Measurements from ENCODE around the gene WNT4.

DNA sequence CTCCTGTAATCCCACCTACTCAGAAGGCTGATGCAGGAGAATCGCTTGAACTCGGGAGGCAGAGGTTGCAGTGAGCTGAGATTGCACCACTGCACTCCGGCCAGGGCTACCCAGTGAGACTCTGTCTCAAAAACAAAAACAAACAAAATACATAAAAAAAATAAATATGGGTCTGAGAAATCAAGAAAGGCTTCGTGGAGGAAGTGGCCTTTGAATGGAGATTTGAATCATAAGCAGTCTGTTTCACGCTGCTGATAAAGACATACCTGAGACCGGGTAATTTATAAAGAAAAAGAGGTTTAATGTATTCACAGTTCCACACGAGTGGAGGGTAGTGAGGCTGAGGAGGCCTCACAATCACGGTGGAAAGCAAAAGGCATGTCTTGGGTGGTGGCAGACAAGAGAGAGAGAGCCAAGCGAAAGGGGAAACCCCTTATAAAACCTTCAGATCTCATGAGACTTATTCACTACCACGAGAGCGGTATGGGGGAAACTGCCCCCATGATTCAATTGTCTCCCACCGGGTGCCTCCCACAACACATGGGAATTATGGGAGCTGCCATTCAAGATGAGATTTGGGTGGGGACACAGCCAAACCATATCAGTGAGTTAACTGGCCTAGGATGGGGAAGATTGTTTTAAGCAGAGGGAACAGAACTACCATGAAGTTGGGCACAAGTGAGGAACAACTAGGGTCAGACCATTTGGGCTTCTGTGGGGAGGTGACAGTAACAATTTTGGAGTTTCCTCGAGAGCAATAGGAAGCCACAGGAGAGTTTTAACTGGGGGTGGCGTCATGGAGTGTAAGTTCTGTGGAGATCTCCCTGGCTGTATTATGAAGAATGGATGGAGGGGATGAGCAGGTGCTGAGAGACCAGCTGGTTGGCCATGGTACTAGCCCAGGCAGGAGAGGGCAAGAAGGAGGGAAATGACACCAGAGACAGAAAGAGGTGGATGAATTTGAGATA, 22.2 kb upstream of the WNT4 start:
- TF ChIP-seq CTCF (IDR thresholded peaks at IDR 0.05) (no peak), EP300 (IDR thresholded peaks at IDR 0.05) (no peak), POLR2A (IDR thresholded peaks at IDR 0.05) (no peak)

Measured in gastroesophageal sphincter (tissue), 3 donors.